Osteocyte (in vitro differentiated cells): ENCODE data around the gene RAB18. TPM values are rescaled to one million over a fixed set of nuclear protein-coding genes. Genes with fewer than 3 reads are reported as not detected.
A peak's percentile ranks its signal among the peaks of the same experiment; 100 is the strongest.

ENCODE experiments used
- DNase-seq: peaks from one replicate; pipeline ENCODE4 v3.0.0; 2021; ENCODE audit warnings: mixed read lengths; ENCODE audit not compliant: unreplicated experiment; ENCODE audit errors: extremely low spot score
- H3K27ac Mint-ChIP-seq: one replicate; pipeline ENCODE4 v1.8.0; 2021; ENCODE audit warnings: mild to moderate bottlenecking, mixed read lengths; ENCODE audit not compliant: unreplicated experiment
- H3K27me3 Mint-ChIP-seq: one replicate; pipeline ENCODE4 v1.8.0; 2021; ENCODE audit warnings: mixed read lengths; ENCODE audit not compliant: unreplicated experiment
- H3K36me3 Mint-ChIP-seq: one replicate; pipeline ENCODE4 v1.8.0; 2021; ENCODE audit warnings: mixed read lengths; ENCODE audit not compliant: unreplicated experiment
- H3K4me1 Mint-ChIP-seq: one replicate; pipeline ENCODE4 v1.8.0; 2021; ENCODE audit warnings: mixed read lengths; ENCODE audit not compliant: unreplicated experiment
- H3K4me3 Mint-ChIP-seq: one replicate; pipeline ENCODE4 v1.8.0; 2021; ENCODE audit warnings: mild to moderate bottlenecking, moderate library complexity, mixed read lengths; ENCODE audit not compliant: unreplicated experiment
- H3K9me3 Mint-ChIP-seq: one replicate; pipeline ENCODE4 v1.8.0; 2021; ENCODE audit warnings: mixed read lengths; ENCODE audit not compliant: unreplicated experiment
- CTCF ChIP-seq: fragments of 200-600 bp; sonication (generic); IDR thresholded peaks from 2 replicates; pipeline ENCODE4 v1.5.0; 2021; ENCODE audit warnings: antibody characterized with exemption, mild to moderate bottlenecking, moderate library complexity
- total RNA-seq: library from RNA; stranded (reverse); gene quantifications from 2 replicates; pipeline ENCODE4 v1.2.1, GENCODE V29; 2021

The RAB18 gene
- total RNA-seq, 1 donor from 2014 or later, result 142 TPM

DNA sequence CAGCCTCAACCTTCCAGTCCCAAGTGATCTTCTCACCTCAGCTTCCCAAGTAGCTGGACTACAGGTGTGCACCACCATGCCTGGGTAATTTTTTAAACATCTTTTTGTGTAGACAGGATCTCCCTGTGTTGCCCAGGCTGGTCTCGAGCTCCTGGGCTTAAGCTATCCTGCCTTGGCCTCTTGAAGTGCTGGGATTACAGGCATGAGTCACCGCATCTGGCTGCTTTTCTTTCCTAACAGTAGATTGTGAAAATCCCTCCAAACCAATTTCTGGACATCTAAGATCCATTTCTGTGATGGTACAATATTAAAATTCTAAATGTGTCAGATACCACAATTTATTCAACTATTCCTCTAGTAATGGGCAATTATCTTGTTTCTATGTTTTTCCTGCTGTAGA, 38.7 kb downstream of the RAB18 start:
- Mint-ChIP-seq H3K4me3 (no peak overlapping the region), H3K4me1 (peaks cover 12% of the 10 kb centered on the region), H3K27ac (peak overlapping the region; percentile 31), H3K36me3 (peaks cover 31% of the 10 kb centered on the region), H3K27me3 (no peaks in the 10 kb centered on the region), H3K9me3 (no peaks in the 10 kb centered on the region)
- TF ChIP-seq CTCF, result no peak
- DNase-seq, result no peak

DNA sequence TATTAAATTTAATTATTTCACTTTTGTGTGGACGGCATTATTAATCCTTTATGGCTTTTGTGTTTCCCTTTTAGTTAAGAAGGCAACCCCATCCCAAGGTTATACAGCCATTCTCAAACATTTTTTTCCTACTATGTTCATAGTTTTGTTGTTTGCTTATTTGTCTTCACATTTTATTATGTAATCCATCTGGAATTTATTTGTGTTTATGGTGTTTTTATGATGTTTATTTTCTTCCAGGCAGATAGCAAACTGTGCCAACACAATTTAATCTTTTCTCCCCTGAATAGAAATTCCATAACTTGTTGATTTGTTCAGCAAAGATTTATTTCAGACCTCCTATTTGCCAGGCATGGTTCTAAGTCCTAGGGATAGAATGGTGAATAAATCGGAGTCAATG, 42.9 kb downstream of the RAB18 start:
- Mint-ChIP-seq H3K27ac (no peak overlapping the region), H3K27me3 (no peaks in the 10 kb centered on the region), H3K4me1 (peaks cover 11% of the 10 kb centered on the region), H3K4me3 (no peak overlapping the region), H3K36me3 (peaks cover 26% of the 10 kb centered on the region), H3K9me3 (no peaks in the 10 kb centered on the region)
- no peak for DNase-seq
- TF ChIP-seq CTCF, result no peak

GRCh38 chr10:27547482-27547881, 43.4 kb downstream of the RAB18 start:
- H3K27me3 Mint-ChIP-seq, result no peaks in the 10 kb centered on the region
- TF ChIP-seq CTCF, result no peak
- H3K36me3 Mint-ChIP-seq, result peaks cover 24% of the 10 kb centered on the region
- DNase-seq, result no peak
- H3K4me3 Mint-ChIP-seq, result no peak overlapping the region
- H3K9me3 Mint-ChIP-seq, result no peaks in the 10 kb centered on the region
- no peak overlapping the region for H3K27ac Mint-ChIP-seq
- peaks cover 8% of the 10 kb centered on the region for H3K4me1 Mint-ChIP-seq

DNA sequence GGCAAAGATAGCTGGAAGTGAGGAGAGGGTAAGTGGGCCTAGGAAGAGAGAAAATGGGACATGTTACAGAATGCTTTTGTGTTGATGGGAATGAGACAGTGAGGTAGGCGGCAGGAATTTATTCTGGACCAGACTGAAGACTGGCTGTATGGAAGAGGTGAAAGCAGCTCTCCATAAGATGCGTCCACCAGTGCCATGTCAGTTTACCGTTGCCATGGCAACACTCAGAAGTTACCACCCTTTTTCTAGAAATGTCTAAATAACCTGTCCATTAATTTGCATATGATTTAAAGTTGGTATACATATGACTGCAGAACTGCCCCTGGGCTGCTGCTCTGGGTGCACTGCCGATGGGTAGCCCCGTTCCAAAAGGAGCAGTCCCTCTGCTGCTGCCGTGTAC, 46.7 kb downstream of the RAB18 start:
- no peak overlapping the region for H3K4me3 Mint-ChIP-seq
- DNase-seq, result no peak
- H3K27me3 Mint-ChIP-seq, result no peaks in the 10 kb centered on the region
- peaks cover 14% of the 10 kb centered on the region for H3K36me3 Mint-ChIP-seq
- H3K4me1 Mint-ChIP-seq, result no peaks in the 10 kb centered on the region
- no peak overlapping the region for H3K27ac Mint-ChIP-seq
- H3K9me3 Mint-ChIP-seq, result no peaks in the 10 kb centered on the region
- no peak for TF ChIP-seq CTCF

DNA sequence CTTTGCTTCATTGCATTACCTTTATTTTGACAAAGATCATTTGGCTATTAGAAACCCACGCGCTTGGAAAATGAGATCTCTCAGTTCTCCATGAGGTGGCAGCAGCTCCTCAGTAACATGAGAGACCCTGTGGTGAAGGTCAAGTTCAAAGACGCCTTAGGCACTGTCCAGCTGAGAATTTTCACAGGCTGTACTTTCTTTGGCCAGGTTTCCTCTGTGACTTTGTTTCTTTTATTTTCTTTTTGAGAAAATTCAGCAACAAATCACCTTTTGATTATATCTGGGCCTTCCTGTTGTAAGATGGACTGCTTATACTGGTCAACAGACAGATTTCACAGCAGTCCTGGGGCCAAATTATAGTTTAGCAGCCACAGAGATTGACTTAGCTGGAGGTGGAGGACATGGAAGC, 54.5 kb downstream of the RAB18 start:
- no peaks in the 10 kb centered on the region for H3K36me3 Mint-ChIP-seq
- DNase-seq, result no peak
- peak; percentile 93 for TF ChIP-seq CTCF
- no peak overlapping the region for H3K27ac Mint-ChIP-seq
- H3K4me3 Mint-ChIP-seq, result no peak overlapping the region
- no peaks in the 10 kb centered on the region for H3K9me3 Mint-ChIP-seq
- H3K4me1 Mint-ChIP-seq, result peaks cover 8% of the 10 kb centered on the region
- no peaks in the 10 kb centered on the region for H3K27me3 Mint-ChIP-seq
